HG03066 (cell line): Measurements from ENCODE around the gene HYI.

Experiments used
- ATAC-seq: cut with Tn5 transposase; IDR thresholded peaks from one replicate; pipeline ENCODE4 v1.9.1; 2021; ENCODE audit warnings: low read depth; ENCODE audit not compliant: unreplicated experiment

HYI gene

GRCh38 chr1:43405219-43405875, 48.4 kb downstream of the HYI start:
- ATAC-seq = no peak

DNA sequence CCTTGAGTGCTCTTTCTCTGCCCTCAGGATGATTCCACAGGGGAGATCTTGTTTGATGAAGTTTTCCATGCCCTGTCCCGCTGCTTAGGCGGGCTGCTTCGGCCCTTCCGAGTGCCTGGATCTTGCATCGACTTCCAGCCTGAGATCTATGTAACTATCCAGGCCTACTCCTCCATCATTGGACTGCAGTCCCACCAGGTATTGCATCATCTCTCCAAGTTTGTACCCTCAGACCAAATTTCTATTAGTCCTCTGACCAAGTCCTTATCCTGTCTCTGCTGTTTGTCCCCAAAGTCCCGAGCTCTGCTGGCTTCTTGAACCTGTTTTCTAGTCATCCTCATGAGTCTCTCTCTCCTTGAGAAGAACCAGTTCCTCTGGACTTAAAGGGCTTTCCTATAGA, 49.4 kb downstream of the HYI start:
- ATAC-seq = no peak

GRCh38 chr1:43402089-43402865, 51.5 kb downstream of the HYI start:
- ATAC-seq = no peak
